ENCODE data around the gene NRXN3.

Gene NRXN3

GRCh38 chr14:78666336-78667056 lies 496.3 kb downstream of the NRXN3 start:
- DNase-seq = no peak

DNA sequence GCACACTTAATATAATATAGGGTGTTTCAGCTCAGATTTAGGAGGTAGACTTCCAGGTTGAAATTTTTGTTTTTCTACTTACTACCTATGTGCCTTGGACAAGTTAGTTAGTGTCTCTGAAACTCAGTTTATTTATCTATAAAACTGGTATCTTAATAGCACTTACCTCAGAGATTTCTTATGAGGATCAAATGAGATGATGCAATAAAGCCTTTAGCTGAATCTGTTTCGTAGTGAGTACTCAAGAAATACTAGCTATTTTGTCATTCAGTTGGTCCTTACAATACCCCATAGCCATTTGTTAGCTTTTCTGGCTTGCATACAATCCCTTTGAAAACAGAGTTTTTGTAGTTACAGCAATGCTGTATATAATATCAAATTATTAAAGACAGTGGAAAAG lies 497.0 kb downstream of the NRXN3 start:
- no peak for DNase-seq

DNA sequence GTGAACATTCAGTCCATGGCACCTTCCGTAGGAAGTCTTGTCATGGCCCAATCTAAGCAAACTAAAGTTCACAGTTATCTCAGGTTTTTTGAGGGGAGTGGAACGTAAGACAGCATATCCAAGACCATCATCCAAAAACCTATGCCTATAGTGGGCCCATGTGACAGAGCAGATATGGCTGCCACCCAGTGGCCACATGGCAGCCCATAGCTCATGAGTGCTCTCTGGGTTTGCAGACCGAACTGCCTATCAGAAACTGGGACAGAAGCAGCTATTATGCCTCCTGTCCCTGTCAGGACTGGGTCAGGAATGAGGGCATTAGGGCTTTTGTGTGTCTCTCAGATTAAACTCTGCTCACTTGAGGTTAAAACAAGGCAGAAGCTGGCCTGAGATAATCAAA lies 503.7 kb downstream of the NRXN3 start:
- DNase-seq = no peak

DNA sequence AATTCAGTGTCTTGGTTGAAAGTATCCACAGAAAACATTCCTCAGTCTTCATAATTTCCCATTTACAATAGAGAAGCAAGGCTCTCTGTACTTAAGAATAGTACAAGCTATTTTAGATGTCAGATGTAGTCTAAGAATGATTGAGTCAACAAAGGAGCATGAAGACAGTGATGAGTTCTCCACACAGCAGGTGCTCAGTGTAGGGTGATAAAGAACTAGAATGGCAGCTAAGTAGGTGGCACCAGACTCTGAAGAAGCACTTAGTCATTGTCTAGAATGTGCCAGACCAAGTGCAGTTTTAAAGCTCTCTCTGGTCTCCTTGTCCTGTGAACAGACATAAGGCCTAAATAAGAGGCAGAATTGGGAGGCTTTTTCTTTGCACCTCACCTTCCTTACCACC lies 504.6 kb downstream of the NRXN3 start:
- DNase-seq = no peak

GRCh38 chr14:78683206-78683605 lies 513.0 kb downstream of the NRXN3 start:
- no peak for DNase-seq

DNA sequence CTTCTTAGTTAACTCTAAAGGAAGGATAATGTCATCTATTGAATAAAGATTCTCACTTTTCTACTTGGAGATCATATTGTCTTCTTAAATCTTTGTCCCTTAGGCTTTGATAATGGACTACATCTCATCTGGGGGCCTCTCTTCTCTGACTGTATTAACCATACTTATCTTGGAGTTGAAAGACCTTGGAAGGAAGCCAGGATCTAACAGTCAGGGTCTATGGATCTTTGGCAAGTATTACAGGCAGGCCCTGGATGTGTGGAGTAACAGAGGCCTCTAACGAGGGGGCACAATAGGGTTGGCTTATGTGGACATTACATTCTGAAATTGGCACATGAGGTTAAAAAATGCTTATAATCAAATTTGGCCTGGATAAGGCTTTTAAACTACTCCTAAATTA lies 513.8 kb downstream of the NRXN3 start:
- no peak for DNase-seq

- DNase-seq = no peak
These were observed 518.3 kb downstream of the NRXN3 start for GRCh38 chr14:78688503-78688902.

DNA sequence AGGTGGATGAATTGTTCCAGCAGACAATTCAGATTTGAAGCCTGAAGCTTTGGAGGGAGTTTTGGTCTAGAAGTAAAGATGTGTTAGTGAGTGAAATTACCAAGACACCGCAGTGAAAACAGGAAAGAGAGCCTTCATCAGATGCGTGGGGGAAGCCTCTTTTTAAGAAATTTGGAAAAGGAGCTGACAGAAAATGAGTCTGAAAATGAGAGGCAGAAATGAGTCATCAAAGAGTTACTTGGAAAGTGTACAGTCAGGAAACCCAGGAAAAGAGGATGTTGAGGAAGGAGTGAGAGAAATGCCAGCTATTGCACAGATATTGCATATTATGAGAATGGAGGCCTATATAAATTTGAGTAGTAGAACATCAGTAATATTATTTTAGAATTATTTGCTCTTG lies 520.7 kb downstream of the NRXN3 start:
- DNase-seq = no peak

DNA sequence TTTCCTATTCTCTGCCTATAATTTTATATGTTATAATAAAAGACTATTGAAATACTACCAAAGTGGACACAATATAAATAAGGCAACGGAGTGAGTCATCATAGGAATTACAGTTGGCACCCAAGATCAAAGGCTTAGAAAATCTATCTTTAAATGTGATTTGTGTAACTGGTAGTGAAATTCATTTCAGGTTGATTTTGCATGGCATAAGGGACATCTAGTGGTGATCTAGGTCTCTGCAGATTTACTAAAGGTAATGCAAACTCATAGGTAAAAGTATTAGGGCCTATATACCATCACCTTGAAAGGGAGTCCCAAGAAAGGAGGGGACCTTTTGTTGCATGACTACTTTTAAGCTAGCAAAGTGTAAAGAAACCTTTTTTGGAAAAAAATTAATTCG lies 527.2 kb downstream of the NRXN3 start:
- DNase-seq = no peak

GRCh38 chr14:78698991-78699390 lies 528.8 kb downstream of the NRXN3 start:
- DNase-seq = no peak

GRCh38 chr14:78700236-78700635 lies 530.1 kb downstream of the NRXN3 start:
- DNase-seq = no peak

- no peak for DNase-seq
These were observed 531.1 kb downstream of the NRXN3 start for GRCh38 chr14:78701246-78701645.

- DNase-seq = no peak
These were observed 534.8 kb downstream of the NRXN3 start for GRCh38 chr14:78704965-78705364.

DNA sequence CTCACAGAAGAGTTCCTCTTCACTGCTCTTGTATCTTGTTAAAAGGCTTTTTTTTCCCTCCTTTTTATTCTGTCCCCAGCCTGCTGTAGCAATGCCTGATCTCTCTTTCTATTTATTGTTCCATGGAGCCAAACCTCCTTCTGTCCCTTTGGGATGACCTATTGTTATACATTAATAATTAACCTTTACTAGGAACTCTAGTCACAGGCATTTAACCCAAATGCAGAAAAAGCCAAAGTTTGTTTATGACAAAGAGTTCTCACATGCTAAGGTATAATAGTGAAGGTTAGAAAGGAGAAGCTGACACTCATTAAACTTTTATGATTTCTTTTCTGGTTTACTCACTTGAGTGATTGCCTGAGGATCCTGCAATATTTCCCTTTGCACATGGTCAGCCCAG lies 535.8 kb downstream of the NRXN3 start:
- DNase-seq = no peak

DNA sequence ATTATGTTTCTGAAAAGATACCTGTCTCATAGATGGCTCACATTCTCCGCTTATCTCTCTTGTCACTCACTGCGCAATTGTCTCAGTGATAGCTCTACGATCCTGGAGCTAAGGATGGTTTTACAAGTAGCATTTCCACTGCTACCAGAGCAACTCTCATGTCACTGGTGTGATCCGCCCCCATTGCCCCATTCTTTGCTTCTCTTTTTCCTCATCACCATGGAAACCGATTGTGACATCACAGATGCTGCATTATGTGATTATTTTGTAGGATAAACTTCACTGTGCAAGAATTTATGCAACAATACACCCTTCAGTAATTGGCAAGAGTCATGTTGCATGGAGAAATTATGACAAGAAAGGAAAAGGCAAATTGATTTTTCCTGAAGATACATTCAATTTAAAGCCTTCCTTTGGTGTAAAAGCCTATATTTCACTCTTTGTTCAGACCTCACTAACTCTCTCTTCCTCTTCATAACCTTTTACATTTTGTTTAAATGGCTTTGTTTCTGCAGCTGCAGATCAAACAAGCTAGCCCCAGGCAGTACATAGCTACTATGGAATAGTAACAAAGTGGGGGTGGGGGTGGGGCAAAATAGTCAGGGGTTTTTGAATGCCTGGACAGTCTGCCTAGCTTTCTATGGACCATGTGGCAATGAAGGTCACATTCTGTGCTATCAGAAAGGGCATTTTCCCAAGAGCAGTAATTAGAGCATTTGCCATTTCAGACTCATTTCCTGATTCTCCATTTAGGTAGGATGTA lies 539.8 kb downstream of the NRXN3 start:
- no peak for DNase-seq

DNA sequence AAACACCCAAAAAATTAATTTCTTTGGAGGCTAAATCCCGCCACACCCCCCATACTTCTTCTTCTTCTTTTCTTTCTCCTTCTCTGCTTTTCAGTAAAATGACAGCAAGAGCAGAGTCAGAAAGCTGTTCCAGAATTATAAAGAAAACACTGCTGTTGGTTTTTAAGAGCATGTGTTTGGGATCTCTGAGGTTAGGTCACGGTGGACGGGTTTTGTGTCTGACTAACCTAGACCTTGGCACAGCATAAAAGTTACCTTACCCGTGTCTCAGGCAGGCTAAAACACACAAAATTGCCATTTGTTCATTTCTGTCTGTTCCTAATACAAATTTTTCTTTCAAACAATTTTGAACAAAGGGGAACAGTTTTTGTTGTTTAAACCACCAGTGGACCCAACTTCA lies 540.8 kb downstream of the NRXN3 start:
- DNase-seq = no peak

- no peak for DNase-seq
These were observed 543.5 kb downstream of the NRXN3 start for GRCh38 chr14:78713716-78714115.

DNA sequence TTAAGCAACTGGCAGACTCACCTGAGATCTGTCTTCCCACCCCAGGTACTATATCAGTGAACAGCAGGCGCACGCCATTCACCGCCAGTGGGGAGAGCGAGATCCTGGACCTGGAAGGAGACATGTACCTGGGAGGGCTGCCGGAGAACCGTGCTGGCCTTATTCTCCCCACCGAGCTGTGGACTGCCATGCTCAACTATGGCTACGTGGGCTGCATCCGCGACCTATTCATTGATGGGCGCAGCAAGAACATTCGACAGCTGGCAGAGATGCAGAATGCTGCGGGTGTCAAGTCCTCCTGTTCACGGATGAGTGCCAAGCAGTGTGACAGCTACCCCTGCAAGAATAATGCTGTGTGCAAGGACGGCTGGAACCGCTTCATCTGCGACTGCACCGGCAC lies 544.5 kb downstream of the NRXN3 start:
- DNase-seq = no peak

- DNase-seq = no peak
These were observed 551.7 kb downstream of the NRXN3 start for GRCh38 chr14:78721756-78722480.

GRCh38 chr14:78725086-78725485 lies 554.9 kb downstream of the NRXN3 start:
- no peak for DNase-seq

GRCh38 chr14:78737116-78737515 lies 566.9 kb downstream of the NRXN3 start:
- DNase-seq = no peak

GRCh38 chr14:78737601-78738000 lies 567.4 kb downstream of the NRXN3 start:
- no peak for DNase-seq

GRCh38 chr14:78746086-78746595 lies 576.0 kb downstream of the NRXN3 start:
- no peak for DNase-seq

DNA sequence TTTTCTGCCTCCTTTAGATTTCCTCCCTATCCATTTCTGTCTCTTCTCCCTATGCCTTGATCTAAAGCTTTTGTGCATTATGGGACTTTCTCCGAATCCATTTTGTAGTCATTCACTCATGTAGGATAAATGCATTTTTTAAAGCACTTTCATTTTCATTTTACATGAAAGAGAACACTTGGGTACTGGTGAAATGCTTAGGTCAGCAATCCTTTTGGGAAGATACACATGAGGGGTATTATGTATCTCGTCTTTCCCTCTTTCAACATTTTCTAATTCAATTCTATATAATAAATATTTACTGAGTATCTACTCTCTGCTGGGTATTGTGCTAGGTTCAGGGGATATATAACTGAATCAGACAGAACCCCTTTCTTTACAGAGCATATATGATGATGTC lies 577.6 kb downstream of the NRXN3 start:
- no peak for DNase-seq
